Ovary (tissue), 9 donors: ENCODE results near the gene VAV2. TPM values are rescaled to one million over a fixed set of nuclear protein-coding genes. Genes with fewer than 3 reads are reported as not detected.

Source experiments
- DNase-seq, 5 donors: peaks; one replicate each; pipeline ENCODE4 v3.0.0-alpha.2; 2019 to 2020
- H3K27ac ChIP-seq, 2 donors: fragments of 200-600 bp; one replicate each; pipeline versions ENCODE4 v1.5.1 to v1.8.0; 2019 to 2022
- H3K27me3 ChIP-seq: fragments of 200-600 bp; one replicate; pipeline ENCODE4 v1.8.0; 2022
- H3K36me3 ChIP-seq: fragments of 200-600 bp; sonication (generic); one replicate; pipeline ENCODE4 v1.5.1; 2019
- H3K4me1 ChIP-seq: one replicate; pipeline ENCODE4 v1.8.1; 2013; ENCODE audit warnings: mild to moderate bottlenecking, moderate library complexity; ENCODE audit not compliant: insufficient read depth
- H3K4me3 ChIP-seq: fragments of 200-600 bp; sonication (generic); one replicate; pipeline ENCODE4 v1.5.1; 2017
- H3K9me3 ChIP-seq, 2 donors: fragments of 200-600 bp in 1 of 2; sonication (generic) in 1 of 2; one replicate each; pipeline versions ENCODE4 v1.5.1 to v1.8.1; 2013 to 2019; ENCODE audit warnings: mild to moderate bottlenecking in 1 of 2, moderate library complexity in 1 of 2
- EP300 ChIP-seq: sonication (generic); formaldehyde crosslinking; IDR thresholded peaks from one replicate; pipeline ENCODE4 v1.6.1; 2017; ENCODE audit warnings: antibody characterized with exemption
- POLR2A ChIP-seq: fragments of 450-650 bp; IDR thresholded peaks from one replicate; pipeline ENCODE4 v1.6.1; 2017; ENCODE audit warnings: antibody characterized with exemption, mild to moderate bottlenecking, moderate library complexity
- WGBS, 3 donors: extraction: QIAGEN DNeasy Blood & Tissue Kit in 1 of 3; methylation state at CpG; one replicate each; pipeline versions ENCODE4 v1.1.5 to v1.1.7; 2013 to 2017; 5-methylcytosine and 5-hydroxymethylcytosine counted together
- intact Hi-C, 4 donors: fragments of 100-400 bp; cut with DNase I; formaldehyde crosslinking; loops; one replicate each; pipeline versions ENCODE4 v1.11.0 to v1.15.1; 2022 to 2023
- polyA plus RNA-seq, 2 donors: library from polyadenylated mRNA; stranded (reverse); fragments of 200-250 nt in 1 of 2; fragments of 350-450 nt in 1 of 2; fragmentation: Illumina TruSeq in 1 of 2; extraction: RNeasy Lipid Tissue Mini Kit (QIAGEN cat#74804) in 1 of 2; gene quantifications; one replicate each; pipeline ENCODE4 v1.2.3, GENCODE V29; 2013 to 2014
- total RNA-seq, 7 donors: library from RNA; depleted of rRNA in 2 of 7; stranded (reverse); fragments of >200 nt in 2 of 7; fragmentation: NEBNext Ultra II Directional in 3 of 7; extraction: Animal tissue kit (Norgen Biotek cat#: 25700) in 3 of 7; gene quantifications; one replicate each; pipeline versions ENCODE4 v1.1.0 to v1.2.4, GENCODE V29; 2016 to 2023
- TF ChIP-seq, protein P1 (sequence below), 3 donors: fragments of 450-650 bp in 2 of 3; fragments of 200-600 bp in 1 of 3; IDR thresholded peaks; one replicate each; pipeline versions ENCODE4 v1.5.1 to v1.8.0; 2016 to 2022; ENCODE audit warnings: antibody characterized with exemption in 3 of 3, mild to moderate bottlenecking in 1 of 3
- donor health status: DM: no; HTN: no; CAD: no; lungs with moderate emphysema.
- donor health status: DM: no; HTN: no; CAD: no.
- donor health status: Bipolar disorder and iron deficiency.
- donor health status: DM: yes; HTN: yes; CAD: no.
- donor health status: DM: no; HTN: no; CAD: no.
- donor health status: DM: yes; HTN: yes; CAD: no.

The VAV2 gene
- total and polyA plus RNA-seq, 9 donors, result 3.7 to 14.1 (median 7.8) TPM

DNA sequence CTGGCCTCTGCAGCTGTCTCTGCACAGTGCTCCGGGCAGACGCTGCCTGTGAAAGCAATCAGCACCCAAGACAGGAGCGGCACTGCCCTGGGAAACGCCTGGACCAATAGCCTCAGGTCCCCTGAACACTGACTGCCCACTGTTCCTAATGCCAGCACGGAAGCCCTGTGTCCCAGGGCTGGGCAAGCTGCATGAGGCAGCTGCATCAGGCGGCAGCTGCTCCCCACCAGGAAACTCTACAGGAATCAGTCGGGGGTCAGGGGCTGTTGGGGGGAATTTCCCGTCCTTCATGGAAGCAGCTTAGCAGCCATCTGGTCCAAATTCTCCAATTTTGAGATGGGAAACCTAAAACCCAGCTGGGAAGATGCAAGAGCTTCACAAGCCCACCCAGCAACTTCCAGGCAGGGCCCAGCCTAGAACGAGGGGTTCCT lies 118.6 kb downstream of the VAV2 start:
- WGBS, 3 donors, result 70 to 79% (median 70%) methylated on average over 9 of the region's 9 CpGs
- TF ChIP-seq POLR2A, result no peak
- no peak for TF ChIP-seq EP300
- TF ChIP-seq, protein P1, sequence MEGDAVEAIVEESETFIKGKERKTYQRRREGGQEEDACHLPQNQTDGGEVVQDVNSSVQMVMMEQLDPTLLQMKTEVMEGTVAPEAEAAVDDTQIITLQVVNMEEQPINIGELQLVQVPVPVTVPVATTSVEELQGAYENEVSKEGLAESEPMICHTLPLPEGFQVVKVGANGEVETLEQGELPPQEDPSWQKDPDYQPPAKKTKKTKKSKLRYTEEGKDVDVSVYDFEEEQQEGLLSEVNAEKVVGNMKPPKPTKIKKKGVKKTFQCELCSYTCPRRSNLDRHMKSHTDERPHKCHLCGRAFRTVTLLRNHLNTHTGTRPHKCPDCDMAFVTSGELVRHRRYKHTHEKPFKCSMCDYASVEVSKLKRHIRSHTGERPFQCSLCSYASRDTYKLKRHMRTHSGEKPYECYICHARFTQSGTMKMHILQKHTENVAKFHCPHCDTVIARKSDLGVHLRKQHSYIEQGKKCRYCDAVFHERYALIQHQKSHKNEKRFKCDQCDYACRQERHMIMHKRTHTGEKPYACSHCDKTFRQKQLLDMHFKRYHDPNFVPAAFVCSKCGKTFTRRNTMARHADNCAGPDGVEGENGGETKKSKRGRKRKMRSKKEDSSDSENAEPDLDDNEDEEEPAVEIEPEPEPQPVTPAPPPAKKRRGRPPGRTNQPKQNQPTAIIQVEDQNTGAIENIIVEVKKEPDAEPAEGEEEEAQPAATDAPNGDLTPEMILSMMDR (IDR thresholded peaks at IDR 0.05), result no peak
- Histone ChIP-seq H3K4me1 (no peaks in the 10 kb centered on the region), H3K4me3 (no peak overlapping the region), H3K36me3 (no peaks in the 10 kb centered on the region), H3K27me3 (no peaks in the 10 kb centered on the region), H3K9me3 (no peaks in the 10 kb centered on the region), H3K27ac (no peak overlapping the region)
- intact Hi-C loops, result no loop called here
- DNase-seq, result no peak

DNA sequence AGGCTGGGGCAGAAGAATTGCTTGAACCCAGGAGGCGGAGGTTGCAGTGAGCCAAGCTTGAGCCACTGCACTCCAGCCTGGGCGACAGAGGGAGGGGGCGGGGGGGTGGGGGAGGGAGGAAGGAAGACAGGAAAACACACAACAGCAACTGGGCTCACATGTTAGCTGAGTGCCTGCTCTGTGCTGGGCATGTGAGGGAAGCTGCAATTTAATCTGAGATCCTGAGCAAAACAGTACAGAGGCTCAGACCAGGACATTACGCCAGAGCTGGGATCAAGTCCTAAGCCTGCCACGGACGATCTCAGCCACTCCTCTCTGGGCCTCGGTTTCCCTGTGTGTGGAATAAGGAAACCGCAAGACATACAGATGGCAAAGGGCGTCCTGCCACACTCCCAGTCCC lies 119.1 kb downstream of the VAV2 start:
- Histone ChIP-seq H3K4me3 (no peak overlapping the region), H3K9me3 (no peaks in the 10 kb centered on the region), H3K27ac (no peak overlapping the region), H3K27me3 (no peaks in the 10 kb centered on the region), H3K4me1 (no peaks in the 10 kb centered on the region), H3K36me3 (no peaks in the 10 kb centered on the region)
- no peak for DNase-seq
- intact Hi-C loops, result no loop called here
- TF ChIP-seq POLR2A, result no peak
- TF ChIP-seq, protein P1 (IDR thresholded peaks at IDR 0.05), result no peak
- no peak for TF ChIP-seq EP300
- WGBS, 3 donors, result 88 to 92% (median 88%) methylated on average over 9 of the region's 9 CpGs

DNA sequence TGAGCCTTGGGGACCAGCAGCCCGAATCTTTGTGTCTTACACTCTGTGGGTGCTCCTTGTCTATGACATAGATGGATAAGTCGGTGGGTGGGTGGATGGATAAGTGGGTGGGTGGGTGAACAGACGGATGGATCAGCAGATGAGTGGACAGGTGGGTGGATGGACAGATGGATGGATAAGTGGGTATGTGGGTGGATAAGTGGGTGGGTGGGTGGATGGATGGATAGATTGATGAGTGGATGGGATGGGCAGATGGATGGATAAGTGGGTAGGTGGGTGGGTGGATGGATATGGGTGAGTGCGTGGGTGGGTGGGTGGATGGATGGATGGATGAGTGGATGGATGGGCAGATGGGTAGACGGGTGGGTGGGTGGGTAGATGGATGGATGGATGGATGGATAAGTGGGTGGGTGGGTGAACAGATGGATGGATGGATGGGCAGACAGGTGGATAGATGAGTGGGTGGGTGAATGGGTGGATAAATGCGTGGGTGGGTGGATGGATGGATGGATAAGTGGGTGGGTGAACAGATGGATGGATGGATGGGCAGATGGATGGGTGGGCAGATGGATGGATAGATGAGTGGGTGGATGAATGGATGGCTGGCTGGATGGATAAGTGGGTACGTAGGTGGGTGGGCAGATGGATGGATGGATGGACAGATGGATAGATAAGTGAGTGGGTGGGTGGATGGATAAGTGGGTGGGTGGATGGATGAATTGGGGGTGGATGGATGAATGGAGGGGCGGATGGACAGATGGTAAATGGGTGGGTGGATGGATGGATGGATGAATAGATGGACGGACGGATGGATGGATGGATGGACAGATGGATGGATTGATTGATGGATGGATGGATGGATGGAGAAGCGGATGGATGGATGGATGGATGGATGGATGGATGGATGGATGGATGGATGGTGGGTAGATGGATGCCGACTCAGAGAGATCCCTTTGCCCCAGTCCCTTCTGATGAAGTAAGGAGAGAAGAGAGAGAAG lies 121.2 kb downstream of the VAV2 start:
- H3K4me3 ChIP-seq, result no peak overlapping the region
- intact Hi-C loops, result no loop called here
- no peaks in the 10 kb centered on the region for H3K4me1 ChIP-seq
- WGBS, 3 donors, result 95 to 97% (median 96%) methylated on average over 12 of the region's 12 CpGs
- TF ChIP-seq EP300 (no peak), POLR2A (no peak)
- TF ChIP-seq, protein P1 (IDR thresholded peaks at IDR 0.05), result no peak
- no peak overlapping the region for H3K27ac ChIP-seq
- H3K9me3 ChIP-seq, result no peaks in the 10 kb centered on the region
- no peaks in the 10 kb centered on the region for H3K27me3 ChIP-seq
- no peaks in the 10 kb centered on the region for H3K36me3 ChIP-seq
- DNase-seq, result no peak

DNA sequence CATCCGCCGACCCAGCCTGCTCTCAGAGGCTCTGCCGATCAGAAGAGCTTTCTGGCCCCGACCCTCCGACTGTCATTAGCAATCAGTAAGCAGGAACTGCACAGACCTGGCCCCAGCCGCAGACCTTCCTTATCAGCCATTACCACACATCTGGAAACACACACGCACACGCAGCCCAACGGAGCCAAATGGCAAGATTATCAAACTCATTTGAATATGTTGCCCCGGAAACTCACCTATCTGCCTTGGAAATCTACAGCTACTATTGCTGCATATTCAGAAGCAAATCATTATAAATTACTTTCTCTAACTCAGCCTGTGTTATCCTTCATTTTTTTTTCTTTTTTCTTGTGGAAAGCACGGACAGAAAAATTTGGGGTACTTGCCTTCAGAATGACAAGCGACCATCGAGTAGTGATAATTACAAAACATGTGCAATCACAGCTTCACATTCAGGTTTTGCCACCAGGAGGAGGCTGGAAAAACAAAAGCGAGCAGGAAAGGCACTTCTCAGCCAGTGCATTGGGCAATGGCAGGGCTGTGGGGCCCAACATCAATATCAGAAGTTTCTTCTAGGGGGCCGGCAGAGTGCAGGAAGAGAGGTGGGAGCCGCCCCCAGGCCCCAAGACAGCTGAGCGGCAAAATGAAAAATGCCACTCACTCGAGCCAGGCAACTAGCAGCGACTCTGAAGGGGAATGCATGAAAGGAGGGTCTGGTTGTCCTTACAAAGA lies 122.3 kb downstream of the VAV2 start:
- no peaks in the 10 kb centered on the region for H3K9me3 ChIP-seq
- no peaks in the 10 kb centered on the region for H3K27me3 ChIP-seq
- H3K36me3 ChIP-seq, result no peaks in the 10 kb centered on the region
- WGBS, 3 donors, result 55 to 65% (median 63%) methylated on average over 19 of the region's 19 CpGs
- intact Hi-C loops, result no loop called here
- no peaks in the 10 kb centered on the region for H3K4me1 ChIP-seq
- no peak for DNase-seq
- no peak for TF ChIP-seq POLR2A
- TF ChIP-seq EP300, result no peak
- TF ChIP-seq, protein P1 (IDR thresholded peaks at IDR 0.05), result no peak
- H3K4me3 ChIP-seq, result no peak overlapping the region
- no peak overlapping the region for H3K27ac ChIP-seq
